ENCODE data around the gene MSL2.

- TF ChIP-seq CTCF (IDR thresholded peaks at IDR 0.05) (no peak), POLR2A (IDR thresholded peaks at IDR 0.05) (no peak)
These were observed 75.5 kb downstream of the MSL2 start for GRCh38 chr3:136120373-136121348.

Data from ovary (tissue), 3 donors.